22Rv1 (cell line): ENCODE results near the gene CNTNAP2.

Experiments used
- H3K27ac ChIP-seq: fragments of 450-650 bp; 2 replicates; pipeline ENCODE4 v1.5.1; 2017
- CTCF ChIP-seq: fragments of 450-650 bp; IDR thresholded peaks from 2 replicates; pipeline ENCODE4 v1.5.1; 2017; ENCODE audit warnings: mild to moderate bottlenecking
- ZFX ChIP-seq: fragments of 450-650 bp; IDR thresholded peaks from 2 replicates; pipeline ENCODE4 v1.6.1; 2017; ENCODE audit warnings: antibody characterized with exemption, borderline replicate concordance

Gene CNTNAP2

GRCh38 chr7:147136352-147136751 is 1019.8 kb downstream of the CNTNAP2 start:
- TF ChIP-seq CTCF (no peak), ZFX (no peak)

GRCh38 chr7:147145194-147145593 is 1028.6 kb downstream of the CNTNAP2 start:
- TF ChIP-seq ZFX = no peak
- no peak for TF ChIP-seq CTCF
- H3K27ac ChIP-seq = no peak overlapping the region

More at GRCh38 chr7:147136352-147136751, 1019.8 kb downstream of the CNTNAP2 start:
- H3K27ac ChIP-seq = no peak overlapping the region

GRCh38 chr7:147146169-147146568 is 1029.6 kb downstream of the CNTNAP2 start:
- TF ChIP-seq ZFX (no peak), CTCF (no peak)
- no peak overlapping the region for H3K27ac ChIP-seq

- no peak overlapping the region for H3K27ac ChIP-seq
- TF ChIP-seq CTCF (no peak), ZFX (no peak)
Observed at GRCh38 chr7:147151661-147152060, 1035.1 kb downstream of the CNTNAP2 start.

- no peak overlapping the region for H3K27ac ChIP-seq
Observed at GRCh38 chr7:147153571-147153970, 1037.0 kb downstream of the CNTNAP2 start.

GRCh38 chr7:147161405-147161804 is 1044.8 kb downstream of the CNTNAP2 start:
- TF ChIP-seq CTCF (no peak), ZFX (no peak)
- no peak overlapping the region for H3K27ac ChIP-seq

More at GRCh38 chr7:147153571-147153970, 1037.0 kb downstream of the CNTNAP2 start:
- TF ChIP-seq ZFX (no peak), CTCF (no peak)

- no peak for TF ChIP-seq ZFX
- no peak for TF ChIP-seq CTCF
- no peak overlapping the region for H3K27ac ChIP-seq
Observed at GRCh38 chr7:147170341-147171012, 1053.9 kb downstream of the CNTNAP2 start.
